H1 (cell line): Measurements from ENCODE around the gene P2RY14. TPM values are rescaled to one million over a fixed set of nuclear protein-coding genes. Genes with fewer than 3 reads are reported as not detected.

ENCODE experiments used
- BCL11A ChIP-seq, 2 experiments: IDR thresholded peaks; one replicate each; pipeline ENCODE4 v1.6.1; 2011; ENCODE audit warnings: low read depth in 2 of 2, low read length in 2 of 2, mild to moderate bottlenecking in 2 of 2
- CHD7 ChIP-seq: fragments of 300-600 bp; sonication (generic); IDR thresholded peaks from 2 replicates; pipeline ENCODE4 v1.7.1; 2012; ENCODE audit warnings: low read length, moderate library complexity, mild to moderate bottlenecking, inconsistent platforms; ENCODE audit not compliant: insufficient replicate concordance
- MAX ChIP-seq: IDR thresholded peaks from 2 replicates; pipeline ENCODE4 v1.6.1; 2012; ENCODE audit warnings: inconsistent platforms
- NRF1 ChIP-seq: IDR thresholded peaks from 2 replicates; pipeline ENCODE4 v1.6.1; 2011; ENCODE audit warnings: mild to moderate bottlenecking, low read depth, low read length, improper control_type of control experiment
- SP2 ChIP-seq: IDR thresholded peaks from 2 replicates; pipeline ENCODE4 v1.6.1; 2012; ENCODE audit warnings: mild to moderate bottlenecking, low read length, inconsistent platforms
- SP4 ChIP-seq: IDR thresholded peaks from 2 replicates; pipeline ENCODE4 v1.6.1; 2012; ENCODE audit warnings: low read length, inconsistent platforms
- SRF ChIP-seq: IDR thresholded peaks from 2 replicates; pipeline ENCODE4 v1.6.1; 2011; ENCODE audit warnings: mild to moderate bottlenecking, low read depth, low read length, moderate library complexity
- TAF7 ChIP-seq: optimal IDR thresholded peaks from 2 replicates; pipeline ENCODE3; 2011; ENCODE audit warnings: low read depth, mild to moderate bottlenecking, inconsistent platforms, low read length, moderate library complexity, borderline replicate concordance
- TCF12 ChIP-seq: IDR thresholded peaks from 2 replicates; pipeline ENCODE4 v1.6.1; 2011; ENCODE audit warnings: low read depth, mild to moderate bottlenecking, low read length
- TEAD4 ChIP-seq: IDR thresholded peaks from 2 replicates; pipeline ENCODE4 v1.6.1; 2012; ENCODE audit warnings: low read depth, low read length, inconsistent platforms, mixed read lengths
- USF2 ChIP-seq: IDR thresholded peaks from 2 replicates; pipeline ENCODE4 v1.6.1; 2011; ENCODE audit warnings: low read length, improper control_type of control experiment
- polyA plus RNA-seq, 7 experiments: library from polyadenylated mRNA; depleted of rRNA in 3 of 7; stranded (reverse) in 5 of 7; unstranded in 2 of 7; fragments of >200 nt in 5 of 7; fragments of 200-250 nt in 2 of 7; gene quantifications; 1 replicate in 5 of 7; 2 replicates in 1 of 7; 4 replicates in 1 of 7; pipeline versions ENCODE4 v1.2.1 to v1.2.3, GENCODE V29; 2011 to 2013; ENCODE audit warnings: missing spikeins in 2 of 7, mixed read lengths in 2 of 7
- total RNA-seq: library from RNA; stranded (reverse); fragmentation: NEBNext Ultra II Directional; extraction: Animal tissue kit (Norgen Biotek cat#: 25700); gene quantifications from 2 replicates; pipeline ENCODE4 v1.2.1, GENCODE V29; 2021

P2RY14 gene
- total and polyA plus RNA-seq, 2 of the 8 experiments (the other 6 are each of a cell fraction or from before 2014, with no cell fraction given), result not detected

- TF ChIP-seq CHD7, result no peak
- no peak for TF ChIP-seq TCF12
- TF ChIP-seq TEAD4, result no peak
- TF ChIP-seq SP2, result no peak
- no peak for TF ChIP-seq BCL11A (IDR thresholded peaks at IDR 0.05; ENCODE audit: low read depth in 2 of 2, low read length in 2 of 2)
- TF ChIP-seq SRF, result no peak
- TF ChIP-seq NRF1, result no peak
- no peak for TF ChIP-seq SP4
- no peak for TF ChIP-seq USF2
- TF ChIP-seq MAX, result no peak
- no peak for TF ChIP-seq TAF7
These were observed 29.5 kb downstream of the P2RY14 start (continued) for GRCh38 chr3:151248772-151249337.
